AML-193 (cell line): ENCODE data around the gene FHAD1.

Source experiments
- DNase-seq, 2 experiments: peaks; one replicate each; lab custom pipeline; 2025; lab: John Stamatoyannopoulos, UW

FHAD1 gene

GRCh38 chr1:15326691-15327588, 79.9 kb downstream of the FHAD1 start:
- no peak for DNase-seq

- DNase-seq, result no peak
Measured at GRCh38 chr1:15328351-15329103, 81.5 kb downstream of the FHAD1 start.

- DNase-seq, result peak in 1 of 2 experiments; percentile 9
Measured at GRCh38 chr1:15329104-15329820, 82.2 kb downstream of the FHAD1 start.

GRCh38 chr1:15330028-15330427, 83.0 kb downstream of the FHAD1 start:
- DNase-seq, result no peak

- no peak for DNase-seq
Measured at GRCh38 chr1:15331180-15331579, 84.2 kb downstream of the FHAD1 start.

GRCh38 chr1:15331734-15332133, 84.7 kb downstream of the FHAD1 start:
- DNase-seq, result no peak

GRCh38 chr1:15332525-15332924, 85.5 kb downstream of the FHAD1 start:
- no peak for DNase-seq

GRCh38 chr1:15332952-15333715, 86.1 kb downstream of the FHAD1 start:
- DNase-seq, result no peak

- DNase-seq, result no peak
Measured at GRCh38 chr1:15334995-15335394, 88.0 kb downstream of the FHAD1 start.

- DNase-seq, result no peak
Measured at GRCh38 chr1:15336866-15337265, 89.8 kb downstream of the FHAD1 start.

- DNase-seq, result no peak
Measured at GRCh38 chr1:15337656-15338402, 90.8 kb downstream of the FHAD1 start.

GRCh38 chr1:15339570-15339969, 92.5 kb downstream of the FHAD1 start:
- no peak for DNase-seq

GRCh38 chr1:15341228-15341627, 94.2 kb downstream of the FHAD1 start:
- DNase-seq, result no peak

GRCh38 chr1:15341634-15342407, 94.8 kb downstream of the FHAD1 start:
- DNase-seq, result peak in 1 of 2 experiments; percentile 3

- no peak for DNase-seq
Measured at GRCh38 chr1:15342408-15342967, 95.5 kb downstream of the FHAD1 start.

- no peak for DNase-seq
Measured at GRCh38 chr1:15343099-15343498, 96.1 kb downstream of the FHAD1 start.

GRCh38 chr1:15343729-15344128, 96.7 kb downstream of the FHAD1 start:
- no peak for DNase-seq

GRCh38 chr1:15344380-15344779, 97.4 kb downstream of the FHAD1 start:
- DNase-seq, result no peak

- no peak for DNase-seq
Measured at GRCh38 chr1:15344800-15345704, 98.0 kb downstream of the FHAD1 start.
